HFF-Myc (cell line): ENCODE data around the gene KIF26A.

ENCODE experiments used
- DNase-seq: peaks from one replicate; pipeline ENCODE4 v3.0.0-alpha.2; 2011; ENCODE audit warnings: low read depth; ENCODE audit errors: extremely low read depth
- H3K4me3 ChIP-seq: replicated peaks from 2 replicates; pipeline ENCODE4 v1.5.1; 2011; ENCODE audit warnings: low read depth, mild to moderate bottlenecking, control low read depth, low read length
- TF ChIP-seq, protein P1 (sequence below): IDR thresholded peaks from 2 replicates; pipeline ENCODE4 v1.5.1; 2012; ENCODE audit warnings: mild to moderate bottlenecking, low read depth, low read length, control low read depth; ENCODE audit errors: missing control alignments

The KIF26A gene

DNA sequence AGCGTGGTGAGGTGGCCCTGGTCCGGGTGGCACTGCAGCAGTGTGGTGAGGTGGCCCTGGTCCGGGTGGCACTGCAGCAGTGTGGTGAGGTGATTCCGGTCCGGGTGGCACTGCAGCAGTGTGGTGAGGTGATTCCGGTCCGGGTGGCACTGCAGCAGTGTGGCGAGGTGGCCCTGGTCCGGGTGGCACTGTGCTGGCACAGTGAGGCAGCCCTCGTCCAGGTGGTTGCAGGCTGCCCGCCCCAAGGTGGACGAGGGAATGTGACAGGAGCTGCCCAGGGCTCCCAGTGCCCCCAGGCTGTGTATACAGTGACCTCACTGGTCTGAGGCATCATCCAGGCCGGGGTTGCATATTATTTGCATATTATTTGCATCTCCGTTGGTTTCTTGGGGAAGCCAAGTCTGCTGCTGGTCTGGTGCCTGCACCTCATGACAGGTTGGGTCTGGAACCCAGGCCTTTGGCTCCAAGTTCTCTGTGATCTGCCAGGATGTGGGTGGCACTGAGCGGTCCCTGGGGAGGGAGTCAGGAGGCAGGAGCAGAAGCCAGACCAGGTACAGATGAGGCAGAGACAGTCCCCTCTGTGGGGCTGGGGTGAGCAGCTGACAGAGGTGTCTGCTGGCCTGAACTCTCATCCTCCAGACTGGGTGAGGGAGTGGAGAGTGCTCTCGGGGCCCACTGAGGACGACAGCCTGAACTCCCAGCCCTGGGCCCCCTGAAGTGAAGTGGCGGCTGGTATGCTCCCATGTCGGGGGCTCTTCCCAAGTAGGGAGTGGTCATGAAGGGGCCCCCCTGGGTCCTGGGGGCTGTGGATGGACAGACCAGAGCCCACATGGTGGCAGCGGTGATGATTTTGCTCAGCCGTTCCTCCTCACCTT lies 79.3 kb downstream of the KIF26A start:
- DNase-seq: no peak
- H3K4me3 ChIP-seq: no peak overlapping the region

DNA sequence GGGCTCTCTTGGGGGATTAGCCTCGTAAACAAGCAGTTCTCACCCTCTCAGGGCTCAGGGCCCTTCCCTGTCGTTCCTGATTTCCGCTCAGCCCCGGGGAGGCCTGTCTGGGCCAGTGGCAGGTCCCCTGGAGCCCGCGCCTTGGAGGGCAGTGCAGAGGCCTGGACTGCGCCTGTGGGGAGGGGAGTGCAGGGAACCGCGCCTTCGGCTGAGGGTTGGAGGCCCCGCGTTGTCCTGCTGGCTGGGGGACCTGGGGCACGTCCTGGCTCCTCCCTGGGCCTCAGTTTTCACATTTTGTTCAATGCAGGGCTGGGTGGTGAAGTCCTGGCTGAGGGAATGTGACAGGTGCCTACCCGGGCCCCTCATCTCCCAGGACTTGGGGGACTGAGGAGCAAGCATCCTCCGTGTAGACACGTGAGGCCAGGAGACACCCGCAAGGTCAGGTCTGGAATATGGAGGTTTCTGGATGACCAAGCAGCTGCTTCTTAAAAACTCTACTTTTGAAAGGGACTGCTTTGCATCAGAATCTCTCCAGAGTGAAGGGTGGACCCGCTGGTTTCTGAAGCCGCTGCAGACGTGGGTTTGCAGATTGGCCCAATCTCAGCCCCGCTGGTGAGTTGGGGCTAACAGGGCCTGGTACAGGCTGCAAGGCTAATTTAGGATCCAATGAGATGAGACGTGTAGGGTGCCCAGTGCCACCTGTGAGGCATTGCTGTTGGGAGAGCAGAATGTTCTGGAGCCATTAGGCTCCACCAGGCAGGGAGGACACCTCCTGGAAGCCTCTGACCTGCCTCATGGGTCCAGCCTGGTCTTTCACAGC lies 80.2 kb downstream of the KIF26A start:
- TF ChIP-seq, protein P1, sequence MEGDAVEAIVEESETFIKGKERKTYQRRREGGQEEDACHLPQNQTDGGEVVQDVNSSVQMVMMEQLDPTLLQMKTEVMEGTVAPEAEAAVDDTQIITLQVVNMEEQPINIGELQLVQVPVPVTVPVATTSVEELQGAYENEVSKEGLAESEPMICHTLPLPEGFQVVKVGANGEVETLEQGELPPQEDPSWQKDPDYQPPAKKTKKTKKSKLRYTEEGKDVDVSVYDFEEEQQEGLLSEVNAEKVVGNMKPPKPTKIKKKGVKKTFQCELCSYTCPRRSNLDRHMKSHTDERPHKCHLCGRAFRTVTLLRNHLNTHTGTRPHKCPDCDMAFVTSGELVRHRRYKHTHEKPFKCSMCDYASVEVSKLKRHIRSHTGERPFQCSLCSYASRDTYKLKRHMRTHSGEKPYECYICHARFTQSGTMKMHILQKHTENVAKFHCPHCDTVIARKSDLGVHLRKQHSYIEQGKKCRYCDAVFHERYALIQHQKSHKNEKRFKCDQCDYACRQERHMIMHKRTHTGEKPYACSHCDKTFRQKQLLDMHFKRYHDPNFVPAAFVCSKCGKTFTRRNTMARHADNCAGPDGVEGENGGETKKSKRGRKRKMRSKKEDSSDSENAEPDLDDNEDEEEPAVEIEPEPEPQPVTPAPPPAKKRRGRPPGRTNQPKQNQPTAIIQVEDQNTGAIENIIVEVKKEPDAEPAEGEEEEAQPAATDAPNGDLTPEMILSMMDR: no peak
- no peak overlapping the region for H3K4me3 ChIP-seq
- no peak for DNase-seq

More for the DNA sequence above, 79.3 kb downstream of the KIF26A start:
- TF ChIP-seq, protein P1: no peak

DNA sequence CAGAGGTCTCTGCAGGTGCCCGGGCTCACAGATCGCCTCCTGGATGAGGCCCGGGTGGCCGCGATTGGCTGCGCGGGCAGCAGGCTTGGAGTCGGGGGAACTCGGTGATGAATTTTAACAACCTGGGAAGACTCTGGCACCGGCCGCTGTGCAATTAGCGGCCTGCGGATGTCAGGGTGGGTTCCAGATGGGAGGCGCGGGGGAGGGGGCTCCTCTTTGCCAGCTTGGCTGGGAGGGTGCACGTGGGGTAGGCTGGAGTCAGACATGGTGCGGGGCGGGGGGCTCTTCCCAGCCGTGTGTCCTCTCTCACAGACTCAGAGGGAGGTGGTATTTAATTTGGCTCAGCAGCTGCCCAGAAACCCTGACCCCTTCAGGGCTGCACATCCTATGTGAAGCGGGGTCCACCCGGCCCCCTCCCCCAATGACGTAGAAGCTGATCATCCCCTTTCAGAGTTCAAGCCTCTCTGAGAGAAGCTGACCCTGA lies 81.4 kb downstream of the KIF26A start:
- no peak overlapping the region for H3K4me3 ChIP-seq
- TF ChIP-seq, protein P1: no peak
- DNase-seq: no peak

DNA sequence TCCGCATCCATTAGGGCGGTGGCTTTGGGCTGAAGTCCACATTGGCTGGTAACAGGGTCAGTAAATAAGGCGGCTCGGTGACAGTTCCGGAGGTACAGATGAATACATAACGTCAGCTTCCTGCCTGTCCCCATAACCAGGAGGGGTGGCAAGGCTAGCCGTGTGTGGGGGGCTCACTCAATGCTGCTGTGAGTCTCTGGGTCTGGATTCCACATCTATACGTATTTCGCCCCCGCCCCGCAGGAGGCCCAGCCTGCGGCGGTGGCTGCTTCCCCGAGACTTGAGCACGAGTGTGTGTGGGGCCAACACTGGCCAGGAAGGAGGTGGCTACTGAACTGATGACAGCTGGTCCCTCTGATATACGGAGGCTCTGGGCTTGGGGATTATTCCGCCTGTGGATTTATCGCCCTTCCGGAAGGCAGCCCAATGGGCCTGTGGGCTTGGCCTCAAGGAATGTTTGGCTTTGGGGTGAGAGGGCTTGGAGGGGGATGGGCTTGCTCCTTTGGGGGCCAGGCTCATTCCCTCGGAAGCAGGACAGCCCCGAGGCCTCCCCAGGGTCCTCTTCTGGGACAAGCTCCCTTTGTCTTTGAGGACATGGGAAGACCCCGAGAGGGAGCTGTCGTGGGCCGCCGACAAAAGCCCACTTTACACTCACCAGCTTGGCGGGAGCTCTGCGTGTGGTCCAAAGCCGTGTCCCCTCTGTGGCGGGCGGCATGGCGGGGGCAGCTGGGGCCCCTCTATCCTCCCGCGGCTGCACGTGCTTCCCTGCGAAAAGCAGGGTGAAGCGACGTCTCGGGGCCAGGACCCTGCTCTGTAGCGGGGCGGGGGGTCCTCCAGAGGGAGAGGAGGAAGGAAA lies 82.1 kb downstream of the KIF26A start:
- DNase-seq: no peak
- TF ChIP-seq, protein P1: no peak
- no peak overlapping the region for H3K4me3 ChIP-seq

DNA sequence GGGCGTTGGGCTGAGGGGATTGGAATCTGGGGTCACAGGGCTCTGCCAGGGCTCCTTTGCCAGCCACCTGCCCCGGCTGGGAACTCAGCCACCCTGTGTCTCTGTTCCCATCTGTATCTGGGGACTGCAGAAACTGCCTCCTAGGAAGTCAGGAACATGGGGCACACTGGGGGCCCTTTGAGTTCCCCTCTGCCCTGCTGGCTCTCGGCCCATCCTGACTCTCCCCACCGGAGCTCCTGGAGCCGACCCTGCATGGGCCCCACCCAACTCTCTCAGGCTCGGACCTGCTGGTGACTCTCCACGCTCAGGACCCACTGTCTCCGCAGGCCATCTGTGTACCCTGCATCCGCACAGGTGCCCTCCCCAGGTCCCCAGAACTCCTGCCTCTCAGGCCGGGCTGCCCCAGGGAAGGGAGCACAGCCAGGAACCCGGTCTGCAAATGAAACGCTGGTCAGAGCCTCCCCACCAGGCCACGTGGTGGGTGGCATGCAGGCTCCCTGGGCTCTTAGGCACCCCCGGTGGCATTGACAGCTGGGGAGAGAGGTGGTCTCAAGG lies 82.8 kb downstream of the KIF26A start:
- no peak for DNase-seq
- H3K4me3 ChIP-seq: no peak overlapping the region
- TF ChIP-seq, protein P1: no peak
